Stimulated activated naive CD4-positive, alpha-beta T cell (primary cell): ENCODE measurements around the gene ZNF541.
A peak's percentile ranks its signal among the peaks of the same experiment; 100 is the strongest.

Source experiments
- DNase-seq, 6 experiments: peaks; one replicate each; lab custom pipeline; 2025; lab: John Stamatoyannopoulos, UW

The ZNF541 gene

GRCh38 chr19:47573071-47574026, at the start of gene ZNF541:
TSS of gene ZNF541 (minus strand) at chr19:47573148. CDS start at chr19:47555856, 17,292 bp downstream.
- peak; percentile 79 to 91 (median 84) for DNase-seq

GRCh38 chr19:47619763-47620162, 46.8 kb upstream of the ZNF541 start:
- DNase-seq, result no peak

- DNase-seq, result no peak
These were observed 45.8 kb upstream of the ZNF541 start for GRCh38 chr19:47618771-47619170.

GRCh38 chr19:47615714-47616113, 42.8 kb upstream of the ZNF541 start:
- no peak for DNase-seq

GRCh38 chr19:47615230-47615629, 42.3 kb upstream of the ZNF541 start:
- no peak for DNase-seq

- no peak for DNase-seq
These were observed 41.6 kb upstream of the ZNF541 start for GRCh38 chr19:47614559-47614958.

GRCh38 chr19:47614021-47614295, 41.0 kb upstream of the ZNF541 start:
- DNase-seq, result no peak

- DNase-seq, result no peak
These were observed 40.4 kb upstream of the ZNF541 start for GRCh38 chr19:47613165-47614020.

GRCh38 chr19:47610902-47611301, 38.0 kb upstream of the ZNF541 start:
- no peak for DNase-seq

- DNase-seq, result peak; percentile 12 to 62 (median 40)
These were observed 37.3 kb upstream of the ZNF541 start for GRCh38 chr19:47609906-47610894.

- peak; percentile 72 to 90 (median 80) for DNase-seq
These were observed 36.3 kb upstream of the ZNF541 start, which contains the start of gene BICRA for GRCh38 chr19:47608969-47609905. TSS of gene BICRA (plus strand) at chr19:47609134. CDS start at chr19:47673575, 64,441 bp downstream.

GRCh38 chr19:47608074-47608918, 35.3 kb upstream of the ZNF541 start:
- DNase-seq, result peak; percentile 91 to 97 (median 93)

GRCh38 chr19:47607564-47608073, 34.7 kb upstream of the ZNF541 start:
- DNase-seq, result peak in 1 of 6 experiments; percentile 13

- no peak for DNase-seq
These were observed 31.0 kb upstream of the ZNF541 start for GRCh38 chr19:47603706-47604565.

GRCh38 chr19:47601180-47601904, 28.4 kb upstream of the ZNF541 start:
- DNase-seq, result no peak

- DNase-seq, result peak; percentile 96 to 99 (median 98)
These were observed 27.6 kb upstream of the ZNF541 start for GRCh38 chr19:47600246-47601179.
